Colonic mucosa (tissue), 4 donors: ENCODE data around the gene TNFRSF21. TPM values are rescaled to one million over a fixed set of nuclear protein-coding genes. Genes with fewer than 3 reads are reported as not detected.

ENCODE experiments used
- DNase-seq: peaks from one replicate; pipeline ENCODE4 v3.0.0-alpha.2; 2020
- H3K27ac ChIP-seq: fragments of 200-600 bp; one replicate; pipeline ENCODE4 v1.8.0; 2021
- H3K27me3 ChIP-seq: fragments of 200-600 bp; one replicate; pipeline ENCODE4 v1.8.0; 2021
- H3K36me3 ChIP-seq: fragments of 200-600 bp; one replicate; pipeline ENCODE4 v1.8.0; 2021
- H3K4me1 ChIP-seq: fragments of 200-600 bp; one replicate; pipeline ENCODE4 v1.8.0; 2021; ENCODE audit warnings: mild to moderate bottlenecking
- H3K4me3 ChIP-seq: fragments of 200-600 bp; one replicate; pipeline ENCODE4 v1.8.0; 2021
- H3K9ac ChIP-seq, 2 donors: one replicate each; pipeline ENCODE4 v1.7.0; 2013; ENCODE audit warnings: control low read depth in 2 of 2, low read depth in 2 of 2, low read length in 2 of 2
- H3K9me3 ChIP-seq: fragments of 200-600 bp; one replicate; pipeline ENCODE4 v1.8.0; 2021
- CTCF ChIP-seq: fragments of 200-600 bp; IDR thresholded peaks from one replicate; pipeline ENCODE4 v1.8.0; 2022; ENCODE audit warnings: antibody characterized with exemption, mild to moderate bottlenecking
- intact Hi-C: fragments of 100-400 bp; cut with DNase I; formaldehyde crosslinking; loops from one replicate; pipeline ENCODE4 v1.14.1; 2022
- total RNA-seq, 2 donors: library from RNA; stranded (reverse); fragmentation: NEBNext Ultra II Directional in 1 of 2; extraction: Animal tissue kit (Norgen Biotek cat#: 25700) in 1 of 2; gene quantifications; one replicate each; pipeline ENCODE4 v1.2.1, GENCODE V29; 2021
- donor health status: healthy.
- donor health status: DM: no; HTN: no; CAD: no.
- donor health status: DM: no; HTN: no; CAD: no.

Gene TNFRSF21
- total RNA-seq, 2 donors from 2014 or later: 74.0 to 102 TPM

- Histone ChIP-seq H3K36me3 (no peaks in the 10 kb centered on the region), H3K27ac (no peak overlapping the region), H3K4me3 (no peak overlapping the region), H3K9ac (no peak overlapping the region), H3K4me1 (no peaks in the 10 kb centered on the region), H3K27me3 (no peaks in the 10 kb centered on the region), H3K9me3 (no peaks in the 10 kb centered on the region)
- intact Hi-C loops: loop anchor here (10.0 kb wide), 2 partner anchors 57 to 457 kb away; no protein-coding TSS in a partner anchor
- no peak for TF ChIP-seq CTCF
- no peak for DNase-seq
These were observed 7.7 kb downstream of the TNFRSF21 start for GRCh38 chr6:47302043-47302442.

- DNase-seq: no peak
- Histone ChIP-seq H3K9ac (no peak overlapping the region), H3K4me1 (no peaks in the 10 kb centered on the region), H3K27me3 (no peaks in the 10 kb centered on the region), H3K4me3 (no peak overlapping the region), H3K36me3 (no peaks in the 10 kb centered on the region), H3K27ac (no peak overlapping the region), H3K9me3 (no peaks in the 10 kb centered on the region)
- intact Hi-C loops: loop anchor here (10.0 kb wide), 2 partner anchors 57 to 457 kb away; no protein-coding TSS in a partner anchor
- TF ChIP-seq CTCF: no peak
These were observed 8.3 kb downstream of the TNFRSF21 start for GRCh38 chr6:47301441-47301840.

- no peak for TF ChIP-seq CTCF
- Histone ChIP-seq H3K36me3 (no peaks in the 10 kb centered on the region), H3K4me3 (no peak overlapping the region), H3K4me1 (no peaks in the 10 kb centered on the region), H3K9ac (no peak overlapping the region), H3K9me3 (no peaks in the 10 kb centered on the region), H3K27ac (no peak overlapping the region), H3K27me3 (no peaks in the 10 kb centered on the region)
- no peak for DNase-seq
- intact Hi-C loops: loop anchor here (10.0 kb wide), 2 partner anchors 56 to 456 kb away; no protein-coding TSS in a partner anchor
These were observed 9.3 kb downstream of the TNFRSF21 start for GRCh38 chr6:47300417-47300816.

- no peaks in the 10 kb centered on the region for H3K27me3 ChIP-seq
- no peaks in the 10 kb centered on the region for H3K36me3 ChIP-seq
- H3K4me3 ChIP-seq: no peak overlapping the region
- H3K27ac ChIP-seq: no peak overlapping the region
- H3K4me1 ChIP-seq: no peaks in the 10 kb centered on the region
- no peaks in the 10 kb centered on the region for H3K9me3 ChIP-seq
- intact Hi-C loops: loop anchor here (10.0 kb wide), 2 partner anchors 55 to 455 kb away; no protein-coding TSS in a partner anchor
- no peak overlapping the region for H3K9ac ChIP-seq
- no peak for DNase-seq
- TF ChIP-seq CTCF: no peak
These were observed 9.7 kb downstream of the TNFRSF21 start for GRCh38 chr6:47299965-47300364.

- no peak for TF ChIP-seq CTCF
- Histone ChIP-seq H3K9me3 (no peaks in the 10 kb centered on the region), H3K27me3 (no peaks in the 10 kb centered on the region), H3K36me3 (no peaks in the 10 kb centered on the region), H3K9ac (no peak overlapping the region), H3K4me3 (no peak overlapping the region), H3K4me1 (no peaks in the 10 kb centered on the region), H3K27ac (no peak overlapping the region)
- intact Hi-C loops: no loop called here
- no peak for DNase-seq
These were observed 11.2 kb downstream of the TNFRSF21 start for GRCh38 chr6:47298475-47298874.
